NCI-H69 (cell line): Measurements from ENCODE around the gene FCAMR.

ENCODE experiments used
- DNase-seq: peaks from one replicate; lab custom pipeline; 2025; lab: John Stamatoyannopoulos, UW

Gene FCAMR

DNA sequence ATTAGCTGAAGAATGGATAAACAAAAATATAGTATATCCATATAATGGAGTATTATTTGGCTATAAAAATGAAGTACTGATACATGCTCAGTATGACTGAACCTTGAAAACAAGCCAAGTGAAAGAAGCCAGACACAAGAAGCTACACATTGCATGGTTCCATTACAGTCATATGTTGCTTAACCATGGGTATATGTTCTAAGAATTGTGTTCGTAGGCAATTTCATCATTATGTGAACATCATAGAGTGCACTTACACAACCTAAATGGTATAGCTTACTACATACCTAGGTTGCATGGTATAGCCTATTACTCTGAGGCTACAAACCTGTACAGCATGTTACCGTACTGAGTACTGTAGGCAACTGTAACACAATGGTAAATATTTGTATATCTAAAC, 28.6 kb upstream of the FCAMR start:
- no peak for DNase-seq

DNA sequence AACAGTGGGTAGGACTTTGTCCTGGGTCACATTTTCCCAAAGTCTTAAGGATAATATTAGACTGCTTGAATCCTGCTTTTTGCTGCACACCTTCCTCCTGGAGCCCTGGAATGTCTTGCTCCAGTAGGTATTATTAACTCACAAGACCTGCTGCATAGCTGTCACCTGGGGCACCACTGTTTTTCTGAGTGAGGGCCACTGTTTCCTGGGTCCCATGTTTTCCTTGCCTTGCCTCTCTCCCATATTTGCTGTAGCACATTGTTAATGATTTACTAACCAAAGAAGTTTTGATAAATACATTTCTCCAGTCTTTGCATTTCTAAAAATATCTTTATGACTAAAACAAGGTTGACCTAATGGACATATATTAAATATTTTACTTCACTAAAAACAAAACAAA, 22.5 kb upstream of the FCAMR start:
- no peak for DNase-seq

DNA sequence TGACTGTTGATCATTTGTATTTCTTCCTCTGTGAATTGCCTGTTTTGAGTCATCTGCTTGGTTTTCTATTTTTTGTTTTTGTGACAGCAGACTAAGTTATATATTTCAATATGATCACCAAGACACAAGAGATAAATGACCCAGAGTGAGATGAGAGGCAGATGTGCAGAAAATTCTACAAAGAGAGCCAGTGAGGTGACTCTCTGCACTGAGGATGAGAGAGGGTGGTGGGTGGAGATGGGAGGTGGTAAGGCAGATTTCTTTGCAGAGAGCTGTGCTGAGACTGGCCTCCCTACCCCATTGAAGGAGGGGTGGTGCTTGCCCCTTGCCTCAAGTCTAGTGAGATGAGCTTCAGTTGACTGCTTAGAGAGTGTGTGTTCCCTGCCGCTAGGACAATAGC, 17.6 kb upstream of the FCAMR start:
- DNase-seq, result no peak

DNA sequence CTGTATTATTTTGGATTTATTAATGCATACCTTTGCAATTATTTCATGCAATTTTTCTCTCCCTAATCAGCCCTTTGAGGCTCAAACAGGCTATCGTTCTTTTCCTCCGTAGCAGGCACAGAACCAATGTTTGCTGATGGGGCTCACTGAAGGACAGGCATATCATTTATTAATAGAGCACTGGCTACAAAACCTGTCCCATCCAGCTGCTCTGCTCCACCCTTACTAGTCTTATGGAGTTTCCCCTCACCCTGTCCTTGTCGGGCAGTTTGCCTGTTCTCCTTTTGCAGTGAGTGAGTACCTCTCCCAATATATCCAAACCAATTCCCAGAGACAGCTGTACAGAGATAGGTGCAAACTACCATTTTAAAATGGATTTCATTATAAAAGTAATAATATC, 16.6 kb upstream of the FCAMR start:
- DNase-seq, result no peak

DNA sequence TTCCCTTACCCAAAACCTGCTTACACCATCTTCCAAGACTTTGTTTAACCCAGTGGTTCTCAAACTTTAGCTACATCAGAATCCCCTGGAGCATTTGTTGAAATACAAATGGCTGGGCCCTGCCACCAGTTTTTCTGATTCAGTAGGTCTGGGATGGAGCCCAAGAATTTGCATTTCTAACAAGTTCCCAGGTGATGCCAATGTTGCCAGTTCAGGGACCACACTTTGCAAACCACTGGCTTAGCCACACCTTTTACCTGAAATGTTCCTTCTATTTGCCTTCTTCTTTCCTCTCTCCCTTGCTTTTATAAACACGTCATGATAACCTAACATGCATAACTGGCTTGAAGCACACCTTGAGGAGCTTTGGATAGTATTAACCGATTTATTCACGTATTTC, 16.1 kb upstream of the FCAMR start:
- DNase-seq, result no peak

DNA sequence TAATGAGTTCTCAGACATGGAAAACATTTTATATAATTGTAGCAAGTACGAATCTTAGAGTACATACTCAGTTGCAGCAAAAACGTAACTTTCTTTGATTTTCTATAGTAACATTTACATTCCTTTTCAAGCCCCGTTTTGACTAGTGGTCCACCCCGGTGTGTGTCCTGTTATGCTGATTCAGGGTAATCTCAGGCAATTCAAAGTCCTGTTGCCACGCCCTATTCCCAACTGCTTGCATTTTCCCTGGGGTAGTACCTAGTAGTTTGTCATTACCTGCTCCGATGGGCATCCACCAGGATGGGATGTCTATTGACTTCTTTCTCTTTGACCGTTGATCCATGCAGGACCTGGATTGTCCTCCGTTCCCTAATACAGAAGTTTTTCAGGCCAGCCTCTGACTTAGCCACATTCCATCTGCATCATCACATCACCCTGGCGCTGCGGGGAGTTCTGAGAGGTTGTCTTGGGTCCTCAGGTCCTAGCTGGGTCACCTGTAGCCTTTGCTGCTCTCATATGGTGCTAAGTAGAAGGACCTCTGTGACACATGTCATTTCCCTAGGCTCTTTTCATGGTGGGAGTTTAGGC, 15.0 kb upstream of the FCAMR start:
- no peak for DNase-seq

DNA sequence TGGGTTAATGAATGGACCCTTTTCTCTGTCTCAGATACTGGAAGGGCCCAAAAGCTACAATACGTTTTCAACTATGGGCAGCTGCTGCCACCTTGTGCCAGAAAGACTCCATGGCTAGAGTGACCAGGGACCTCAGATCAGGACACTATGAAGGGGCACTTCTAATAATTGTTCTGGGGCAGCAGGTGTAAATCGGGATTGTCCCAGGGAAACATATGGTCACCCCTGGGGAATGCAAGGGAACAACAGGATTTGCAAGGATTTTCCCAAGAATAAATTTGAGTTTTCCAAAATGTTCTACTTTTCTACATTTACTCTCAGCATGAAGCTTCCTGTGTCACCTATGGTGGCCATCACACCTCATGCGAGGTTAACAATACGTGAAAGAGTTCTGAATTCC, 12.0 kb upstream of the FCAMR start:
- DNase-seq, result peak; percentile 59

DNA sequence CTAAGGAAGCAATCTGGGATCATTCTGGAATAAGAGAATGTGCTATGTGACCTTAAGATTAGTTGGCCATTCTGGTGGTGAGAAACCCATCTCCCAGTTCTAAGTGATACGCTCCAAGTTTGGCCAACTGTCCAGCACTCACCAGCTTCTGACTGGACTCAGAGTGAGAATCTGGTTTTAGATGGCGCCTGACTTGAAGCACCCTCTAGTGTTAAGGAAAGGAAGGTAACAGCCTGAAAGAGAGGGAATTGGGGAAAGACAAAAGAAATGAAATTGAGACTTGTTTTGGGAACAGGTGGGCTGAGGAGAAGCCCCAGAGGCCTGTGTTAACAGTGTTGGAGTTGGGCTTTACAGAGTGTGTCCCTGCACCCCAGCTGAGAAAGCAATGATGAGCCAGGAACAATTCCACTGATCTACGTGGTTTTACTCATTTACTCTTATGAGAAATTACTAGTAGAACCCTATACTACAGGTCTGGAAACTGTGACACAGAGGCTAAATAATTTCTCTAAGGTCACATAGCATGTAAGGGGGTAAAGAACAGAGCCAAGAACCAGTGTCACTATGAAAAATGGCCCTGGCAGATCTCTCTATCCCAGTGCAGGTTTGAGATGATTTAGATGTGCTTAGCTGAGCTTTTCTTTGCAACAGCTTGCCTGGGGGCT, 9.3 kb upstream of the FCAMR start:
- peak; percentile 49 for DNase-seq

DNA sequence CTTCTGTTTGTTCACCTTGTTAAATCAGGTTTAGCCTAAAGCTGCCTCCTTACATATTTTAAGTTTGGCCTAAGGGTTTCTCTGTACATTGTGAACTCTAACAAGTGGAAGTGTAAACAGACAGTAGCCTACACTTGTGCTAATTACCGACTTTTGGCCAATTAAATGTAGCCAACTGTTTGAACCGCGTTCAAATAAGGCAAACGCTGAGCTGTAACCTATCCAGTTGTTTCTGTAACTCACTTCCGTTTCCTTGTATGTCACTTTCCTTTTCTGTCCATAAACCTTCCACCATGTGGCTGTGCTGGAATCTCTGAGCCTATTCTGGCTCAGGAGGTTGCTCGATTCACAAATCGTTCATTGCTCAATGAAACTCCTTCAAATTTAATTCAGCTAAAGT, 8.0 kb upstream of the FCAMR start:
- peak; percentile 24 for DNase-seq

DNA sequence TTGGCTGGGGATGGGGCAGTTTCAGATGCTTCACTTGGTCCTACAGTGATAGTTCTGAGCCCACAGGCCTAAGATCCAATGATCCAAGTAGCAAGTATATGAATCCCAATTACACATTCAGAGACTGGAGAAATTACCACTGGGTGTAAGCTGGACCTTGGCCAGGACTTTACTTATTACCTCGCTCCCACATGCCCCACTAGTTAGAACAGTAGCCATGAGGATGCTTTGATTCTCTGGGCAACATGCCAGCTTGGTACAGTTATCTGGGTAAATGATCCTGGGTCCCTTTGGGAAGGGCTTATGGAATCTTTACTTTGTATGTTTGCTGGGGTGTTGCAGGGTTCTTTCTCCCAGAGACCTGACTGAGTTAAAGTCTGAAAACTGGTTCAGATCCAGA, 5.0 kb upstream of the FCAMR start:
- DNase-seq, result peak; percentile 68

DNA sequence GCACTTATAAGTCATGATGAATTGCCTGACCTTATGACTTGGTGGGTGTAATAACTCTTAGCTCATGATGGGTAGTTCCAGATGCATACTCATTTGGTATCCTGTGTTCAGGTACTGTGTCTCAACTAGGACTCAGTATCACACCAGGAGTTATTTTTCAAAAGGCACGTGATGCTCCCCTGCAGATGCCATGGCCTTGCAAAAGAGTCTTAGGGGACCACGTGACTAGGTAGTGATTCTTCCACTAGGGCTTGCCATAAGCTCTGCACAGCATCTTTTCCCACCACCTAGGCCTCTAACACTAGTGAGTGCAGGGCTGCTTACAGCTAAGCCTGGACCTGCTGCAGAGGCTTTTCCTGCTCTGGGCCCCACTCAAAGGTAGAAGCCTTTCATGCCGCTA, 3.9 kb upstream of the FCAMR start:
- no peak for DNase-seq

DNA sequence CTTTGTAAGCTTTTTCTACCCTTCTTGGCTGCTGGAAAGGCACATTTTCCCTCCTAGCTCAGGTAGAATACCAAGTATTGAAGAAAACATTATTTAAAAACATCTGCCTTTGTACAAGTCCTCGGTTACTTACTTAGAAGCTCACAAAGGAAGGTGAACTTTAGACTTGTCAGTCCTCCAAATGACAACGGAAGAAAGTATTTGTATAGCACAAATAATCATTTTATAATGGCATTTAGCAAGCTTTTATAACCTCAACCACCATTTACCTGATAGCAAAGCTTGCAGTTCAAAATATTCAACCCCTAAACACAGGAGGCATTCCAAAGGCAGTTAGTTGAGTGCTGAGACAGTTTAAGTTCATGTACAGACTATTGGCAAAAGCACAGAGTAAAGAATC, 2.5 kb upstream of the FCAMR start:
- no peak for DNase-seq

DNA sequence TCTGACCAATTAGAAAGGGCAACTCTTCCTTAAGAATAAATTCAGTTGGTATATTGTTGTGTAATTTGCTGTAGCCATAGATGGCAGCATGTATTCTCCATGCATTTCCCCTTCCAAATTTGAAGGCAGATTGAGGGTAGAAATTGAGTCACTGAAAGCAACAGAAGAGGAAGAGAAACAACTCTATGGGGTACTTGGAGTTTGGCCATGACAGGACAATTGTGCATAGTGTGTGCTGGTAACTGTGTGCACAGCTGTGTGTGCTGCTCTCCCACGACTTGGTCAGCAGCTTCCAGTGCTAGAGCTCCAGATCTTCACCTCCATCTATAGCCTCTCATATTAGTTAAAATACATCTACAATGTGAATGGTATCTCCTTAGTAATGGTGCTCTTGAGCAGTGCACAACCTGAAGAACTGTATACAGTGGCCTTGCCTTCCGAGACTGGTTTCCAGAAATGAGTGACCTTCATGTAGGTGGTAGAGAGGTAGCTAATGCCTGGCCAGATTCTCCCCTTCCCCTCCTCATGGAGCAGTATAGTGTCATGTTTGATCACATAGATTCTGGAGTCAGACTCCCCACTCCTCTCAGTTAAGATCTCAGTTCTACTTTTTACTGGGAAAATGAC, 882 bp upstream of the FCAMR start:
- DNase-seq, result no peak

DNA sequence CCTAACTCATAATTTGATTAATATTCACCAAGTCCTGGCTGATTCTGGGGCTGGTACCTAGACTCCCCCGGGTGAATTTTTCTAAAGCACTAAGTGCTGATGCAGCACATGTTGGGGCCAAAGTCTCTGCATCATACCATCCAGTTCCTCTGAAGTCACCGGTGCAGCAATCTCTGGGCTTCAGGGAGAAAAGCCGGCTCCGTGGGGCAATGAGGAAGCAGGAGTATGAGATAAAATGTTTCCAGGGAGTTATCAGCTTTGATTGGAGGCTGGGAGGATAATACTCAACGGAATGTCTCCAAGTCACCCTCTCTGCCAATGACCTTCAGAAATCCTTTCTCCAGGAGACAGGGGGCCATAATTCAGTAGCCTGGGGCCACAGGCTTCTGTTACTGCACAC, 1.2 kb downstream of the FCAMR start:
- DNase-seq, result no peak

DNA sequence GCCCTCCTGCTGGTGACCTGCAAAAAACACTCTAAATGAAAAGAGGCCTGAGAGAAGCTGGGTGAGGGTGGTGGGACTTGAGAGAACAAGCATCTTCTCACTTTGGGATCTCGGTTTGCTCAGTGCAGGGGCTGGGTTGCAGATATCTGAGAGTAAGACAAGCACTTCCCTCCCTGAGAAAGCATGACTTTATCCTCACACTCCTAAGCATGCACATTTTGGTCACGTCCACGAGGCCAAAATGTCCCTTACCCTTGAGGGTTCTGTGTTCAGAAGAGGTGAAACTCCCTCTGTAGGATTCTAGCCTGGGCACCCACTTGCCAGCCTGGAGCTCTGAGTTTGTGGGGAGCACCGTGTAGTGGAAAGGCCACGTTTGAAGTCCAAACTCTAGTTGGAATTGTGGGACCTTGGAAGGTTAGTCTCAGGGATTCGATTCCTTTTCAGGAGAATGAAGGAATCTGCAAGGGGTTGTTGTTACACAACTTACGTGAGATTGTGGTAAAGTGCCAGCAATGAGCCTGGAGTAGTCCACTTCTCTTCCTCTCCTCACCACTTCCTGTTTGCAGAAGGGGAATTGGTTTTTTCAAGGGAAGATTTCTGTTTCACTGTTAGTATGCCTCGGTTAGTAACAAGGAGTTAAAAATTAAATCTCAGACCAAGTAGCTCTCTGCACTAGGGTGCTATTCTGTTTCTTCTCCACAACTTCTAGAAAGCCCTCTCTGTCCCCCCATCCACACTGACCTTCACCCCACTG, 3.0 kb downstream of the FCAMR start:
- no peak for DNase-seq

DNA sequence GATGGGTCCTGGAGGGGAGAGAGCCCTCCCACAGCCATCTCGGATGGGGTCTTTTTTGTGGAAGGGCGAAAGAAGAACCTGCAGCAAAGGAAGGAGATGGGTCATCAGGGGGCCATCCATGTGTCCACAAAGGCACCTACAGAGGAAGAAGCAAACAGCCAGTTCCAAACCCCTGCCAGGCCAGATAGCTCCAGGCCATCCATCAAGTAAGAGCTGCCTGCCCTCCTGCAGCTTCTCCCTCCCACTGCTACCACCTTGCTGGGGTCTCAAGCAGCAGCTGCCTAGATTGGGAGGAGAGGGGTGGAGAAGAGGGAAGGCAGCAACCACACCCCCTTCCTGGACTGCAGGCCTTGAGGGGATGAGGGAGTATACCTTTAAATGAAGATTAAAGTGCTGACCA, 4.5 kb downstream of the FCAMR start:
- DNase-seq, result no peak

DNA sequence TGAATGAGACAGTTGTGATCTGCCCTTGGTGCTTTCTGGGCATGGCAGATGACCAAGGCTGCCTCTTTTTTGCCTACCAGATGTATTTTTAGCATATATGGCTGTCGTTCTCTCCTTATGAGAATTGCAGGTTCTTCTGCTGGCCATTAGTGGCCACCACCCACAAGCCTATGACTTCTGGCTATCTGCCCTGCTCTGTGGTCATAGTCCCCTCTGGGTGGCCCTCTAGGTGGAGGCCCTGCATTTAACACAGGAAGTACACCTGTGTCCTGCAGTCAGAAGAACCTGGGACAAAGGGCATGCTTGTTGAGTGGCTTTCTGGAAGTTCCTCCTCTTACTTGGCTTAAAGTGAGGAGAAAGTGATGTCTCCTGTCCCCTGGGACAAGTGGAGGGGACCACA, 6.5 kb downstream of the FCAMR start:
- DNase-seq, result no peak

DNA sequence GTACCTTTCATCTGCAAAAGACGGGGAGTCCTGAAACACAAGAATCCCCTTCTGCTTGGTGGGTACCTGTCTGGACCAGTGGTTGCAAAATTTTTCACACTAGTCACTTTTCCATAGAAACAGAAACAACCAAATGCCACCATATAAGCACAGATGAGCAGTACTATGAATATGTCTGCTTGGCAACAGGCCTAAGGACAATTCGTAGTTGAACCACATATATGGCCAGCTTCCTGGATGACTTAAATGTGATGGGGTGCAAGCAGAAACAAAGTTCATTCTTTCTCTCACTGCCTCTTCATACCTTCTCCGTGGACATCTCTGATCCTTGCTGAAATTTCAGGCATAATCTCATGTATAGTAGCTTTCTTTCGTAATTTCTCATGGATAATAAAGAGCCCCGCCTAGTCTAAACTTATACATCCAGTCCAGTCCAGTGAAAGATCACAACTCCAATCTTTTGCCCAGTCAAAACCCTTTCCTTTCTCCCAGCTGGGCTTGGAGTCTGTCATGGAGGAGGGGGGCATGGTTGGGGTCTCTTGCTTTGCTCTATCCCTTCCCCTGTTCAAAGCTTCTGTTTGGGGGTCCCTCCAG, 7.0 kb downstream of the FCAMR start:
- DNase-seq, result no peak

DNA sequence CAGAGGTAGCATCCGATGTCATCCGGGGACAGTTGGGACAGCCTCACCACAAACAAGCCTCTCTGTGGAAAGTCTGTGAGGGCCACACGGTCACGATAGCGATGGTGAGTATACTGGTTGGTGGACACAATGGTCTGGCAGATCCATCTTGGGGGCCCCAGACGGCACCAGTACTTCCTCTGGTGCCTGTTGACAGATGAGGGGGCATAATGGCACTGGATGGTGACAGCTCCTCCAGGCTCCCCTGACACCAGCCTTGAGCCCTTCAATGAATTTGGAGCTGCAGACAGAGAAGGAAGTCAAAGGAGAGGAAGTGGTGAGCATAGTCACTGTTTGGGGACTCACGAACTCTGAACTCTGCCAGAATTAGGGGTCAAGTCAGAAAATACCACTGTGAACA, 8.0 kb downstream of the FCAMR start:
- DNase-seq, result no peak

DNA sequence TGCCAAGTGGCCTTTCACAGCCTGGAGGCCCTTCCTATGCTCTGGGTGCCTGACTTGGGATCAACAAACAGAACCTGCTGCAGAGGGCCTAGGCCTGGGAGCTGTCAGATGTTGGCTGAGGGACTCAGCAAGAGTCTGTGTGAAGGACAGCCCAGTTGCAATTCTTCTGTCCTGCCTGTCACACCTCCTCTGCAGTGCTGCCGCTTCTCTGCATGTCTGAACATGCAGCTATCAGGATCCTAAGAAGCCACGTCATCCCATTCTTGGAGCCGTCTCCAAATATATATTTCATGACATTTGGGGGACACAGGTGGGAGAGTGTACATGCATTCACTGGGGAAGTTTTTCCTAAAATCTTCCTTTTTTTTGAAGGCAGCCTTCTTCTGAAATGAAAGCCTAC, 8.6 kb downstream of the FCAMR start:
- DNase-seq, result no peak

DNA sequence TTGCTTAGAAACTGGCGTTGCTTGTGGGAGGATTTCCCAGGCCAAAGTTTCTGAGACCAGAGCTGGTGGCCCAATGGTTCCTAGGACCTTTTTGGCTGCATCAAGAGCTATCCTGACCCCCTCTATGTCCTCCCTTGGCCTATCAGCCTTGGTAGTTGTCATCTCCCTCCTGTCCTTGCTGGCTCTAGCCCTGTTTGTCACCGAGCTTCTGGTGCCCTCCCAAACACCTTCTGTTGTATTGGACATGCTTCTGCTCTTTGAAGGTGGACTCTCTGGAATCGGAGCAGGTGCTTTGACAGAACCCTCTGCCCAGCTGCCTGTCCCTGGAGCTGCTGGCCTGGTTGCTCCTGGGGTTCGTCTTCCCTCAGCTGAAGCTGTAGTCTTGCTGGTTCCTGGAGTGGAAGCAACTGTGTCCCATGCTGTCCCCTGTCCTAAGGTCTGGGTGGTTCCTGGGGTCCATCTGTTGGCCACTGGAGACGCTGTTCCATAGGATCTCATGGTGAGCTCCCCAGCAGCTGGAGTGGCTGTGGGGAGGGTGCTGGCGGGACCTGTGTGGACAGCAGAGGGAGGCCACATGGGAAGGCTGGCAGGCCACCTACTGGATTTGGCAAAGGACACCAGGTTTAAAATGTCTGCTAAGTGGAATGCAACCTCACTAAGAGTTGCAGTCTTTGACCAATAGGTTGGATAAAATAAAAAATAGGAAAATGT, 9.4 kb downstream of the FCAMR start:
- DNase-seq, result no peak

DNA sequence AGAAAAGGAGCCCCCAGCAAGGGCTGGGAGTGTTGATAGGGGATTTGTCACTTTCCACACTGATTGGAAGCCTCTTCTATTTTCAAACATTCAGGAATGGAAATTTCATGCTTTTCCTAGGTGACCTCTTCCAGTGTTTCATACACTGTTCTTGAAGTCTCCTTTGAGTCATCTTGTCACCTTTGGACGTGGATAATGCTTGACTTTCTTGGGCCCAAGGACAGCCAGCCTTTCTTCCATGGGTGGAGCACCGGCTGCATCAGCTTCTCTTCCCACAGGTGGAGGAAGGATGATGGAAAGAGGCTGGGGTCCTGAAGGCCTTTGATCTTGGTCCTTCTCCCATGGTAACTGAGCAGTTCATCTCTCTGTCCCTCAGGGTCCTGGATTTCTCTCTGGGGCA, 12.1 kb downstream of the FCAMR start:
- no peak for DNase-seq
